ENCODE results near the gene PLEKHA5.

PLEKHA5 gene

DNA sequence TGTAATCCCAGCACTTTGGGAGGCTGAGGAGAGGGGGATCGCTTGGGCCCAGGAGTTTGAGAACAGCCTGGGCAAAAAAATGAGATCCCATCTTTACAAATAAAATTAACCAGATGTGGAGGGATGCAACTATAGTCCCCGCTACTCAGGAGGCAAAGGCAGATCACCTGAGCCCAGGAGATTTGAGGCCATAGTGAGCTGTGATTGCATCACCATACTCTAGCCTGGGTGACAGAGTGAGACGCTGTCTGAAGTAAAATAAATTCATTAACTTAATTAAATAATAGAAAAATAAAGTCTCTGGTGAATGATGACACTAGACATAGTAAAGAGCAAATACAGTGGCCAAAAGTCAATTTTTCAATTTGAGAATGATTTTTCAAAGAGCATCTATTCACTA is 16.1 kb upstream of the PLEKHA5 start:
- TF ChIP-seq, protein P1, sequence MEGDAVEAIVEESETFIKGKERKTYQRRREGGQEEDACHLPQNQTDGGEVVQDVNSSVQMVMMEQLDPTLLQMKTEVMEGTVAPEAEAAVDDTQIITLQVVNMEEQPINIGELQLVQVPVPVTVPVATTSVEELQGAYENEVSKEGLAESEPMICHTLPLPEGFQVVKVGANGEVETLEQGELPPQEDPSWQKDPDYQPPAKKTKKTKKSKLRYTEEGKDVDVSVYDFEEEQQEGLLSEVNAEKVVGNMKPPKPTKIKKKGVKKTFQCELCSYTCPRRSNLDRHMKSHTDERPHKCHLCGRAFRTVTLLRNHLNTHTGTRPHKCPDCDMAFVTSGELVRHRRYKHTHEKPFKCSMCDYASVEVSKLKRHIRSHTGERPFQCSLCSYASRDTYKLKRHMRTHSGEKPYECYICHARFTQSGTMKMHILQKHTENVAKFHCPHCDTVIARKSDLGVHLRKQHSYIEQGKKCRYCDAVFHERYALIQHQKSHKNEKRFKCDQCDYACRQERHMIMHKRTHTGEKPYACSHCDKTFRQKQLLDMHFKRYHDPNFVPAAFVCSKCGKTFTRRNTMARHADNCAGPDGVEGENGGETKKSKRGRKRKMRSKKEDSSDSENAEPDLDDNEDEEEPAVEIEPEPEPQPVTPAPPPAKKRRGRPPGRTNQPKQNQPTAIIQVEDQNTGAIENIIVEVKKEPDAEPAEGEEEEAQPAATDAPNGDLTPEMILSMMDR (conservative IDR thresholded peaks at IDR 0.05; ENCODE audit: low read depth, low read length): no peak
- no peak overlapping the region for H3K4me3 ChIP-seq (ENCODE audit: low read depth, low read length)
- DNase-seq (ENCODE audit: low read depth): no peak

DNA sequence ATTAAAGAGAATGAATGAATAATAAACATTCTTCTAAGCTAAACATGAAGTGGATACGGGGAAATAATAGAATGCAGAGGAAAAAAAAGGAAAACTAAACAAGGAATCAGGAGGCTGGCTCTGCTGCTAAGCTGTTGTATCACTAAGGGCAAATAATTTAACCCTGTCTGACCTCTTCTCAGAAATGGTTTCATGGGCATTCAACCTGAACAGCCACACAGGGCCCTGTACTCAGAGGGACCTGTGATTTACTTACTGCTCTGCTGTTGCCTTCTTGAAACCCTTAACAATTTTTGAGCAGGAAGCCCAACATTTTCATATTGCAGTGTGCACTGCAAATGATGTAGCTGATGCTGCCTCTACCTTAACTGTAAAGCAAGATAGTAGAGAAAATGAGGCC is 14.2 kb upstream of the PLEKHA5 start:
- no peak for DNase-seq (ENCODE audit: low read depth)
- TF ChIP-seq, protein P1 (conservative IDR thresholded peaks at IDR 0.05; ENCODE audit: low read depth, low read length): no peak
- no peak overlapping the region for H3K4me3 ChIP-seq (ENCODE audit: low read depth, low read length)

DNA sequence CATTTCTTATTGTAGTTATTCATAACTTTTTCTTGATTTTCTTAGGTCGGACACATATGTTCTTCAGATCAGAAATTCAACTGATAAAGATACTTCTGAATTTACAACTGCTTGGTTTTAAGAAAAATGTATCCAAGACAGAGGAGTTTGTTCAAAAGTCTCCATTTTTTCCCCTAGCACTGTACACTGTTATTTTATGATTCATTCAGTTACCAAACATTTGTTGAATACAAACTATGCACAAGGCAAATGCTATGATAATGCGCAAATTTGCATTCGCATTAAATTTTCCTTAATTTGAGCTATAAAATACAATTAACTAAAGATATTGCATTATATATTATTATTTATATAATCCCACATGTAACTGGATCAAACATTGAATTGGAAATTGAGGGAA is 10.1 kb upstream of the PLEKHA5 start:
- no peak overlapping the region for H3K4me3 ChIP-seq (ENCODE audit: low read depth, low read length)
- no peak for DNase-seq (ENCODE audit: low read depth)
- TF ChIP-seq, protein P1 (conservative IDR thresholded peaks at IDR 0.05; ENCODE audit: low read depth, low read length): no peak

DNA sequence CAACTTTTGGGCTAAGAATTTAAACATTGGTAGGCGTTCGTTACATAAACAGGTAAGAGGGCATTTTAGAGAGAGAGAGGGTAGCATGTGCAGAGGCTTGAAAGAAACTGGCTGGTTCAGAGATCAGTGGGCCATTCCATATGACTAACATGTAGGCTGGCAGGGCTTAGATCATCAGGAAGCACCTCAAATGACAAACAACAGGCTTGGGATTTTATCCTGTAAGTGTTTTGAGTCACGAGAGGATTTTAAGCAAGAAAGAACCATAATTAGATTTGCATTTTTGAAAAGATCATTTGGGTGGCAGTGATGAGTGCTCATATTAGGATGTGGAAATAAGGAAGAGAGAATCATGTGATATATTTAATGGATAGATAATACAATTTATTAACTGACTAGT is 8.7 kb upstream of the PLEKHA5 start:
- DNase-seq (ENCODE audit: low read depth): no peak
- H3K4me3 ChIP-seq (ENCODE audit: low read depth, low read length): no peak overlapping the region
- TF ChIP-seq, protein P1 (conservative IDR thresholded peaks at IDR 0.05; ENCODE audit: low read depth, low read length): no peak

DNA sequence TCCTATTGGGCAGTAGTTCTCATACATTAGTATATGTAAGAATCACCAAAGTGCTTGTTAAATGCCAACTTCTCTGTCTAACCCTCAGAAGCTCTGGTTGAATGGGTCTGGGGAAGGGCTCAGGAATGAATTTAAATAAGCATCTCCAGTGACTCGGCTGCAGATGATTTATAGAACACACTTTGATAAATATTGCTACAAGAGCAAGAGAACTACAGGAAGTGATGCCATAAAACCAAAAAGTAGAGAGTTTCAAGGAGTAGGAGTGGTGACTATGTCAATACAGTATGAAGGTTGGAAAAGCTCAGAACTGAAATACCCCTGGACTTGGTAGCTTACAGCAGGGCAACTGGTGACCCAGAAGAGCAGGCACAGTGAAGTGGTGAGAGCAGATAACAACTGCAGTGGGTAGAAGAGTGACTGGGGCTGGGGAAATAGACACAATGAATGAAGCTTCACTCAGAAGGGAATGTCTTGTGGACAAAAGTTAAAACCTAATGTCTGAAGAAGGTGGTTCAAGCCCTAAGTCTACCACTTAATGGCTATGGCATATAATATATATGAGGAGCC is 8.0 kb upstream of the PLEKHA5 start:
- no peak overlapping the region for H3K4me3 ChIP-seq (ENCODE audit: low read depth, low read length)
- DNase-seq (ENCODE audit: low read depth): no peak
- TF ChIP-seq, protein P1 (conservative IDR thresholded peaks at IDR 0.05; ENCODE audit: low read depth, low read length): no peak

DNA sequence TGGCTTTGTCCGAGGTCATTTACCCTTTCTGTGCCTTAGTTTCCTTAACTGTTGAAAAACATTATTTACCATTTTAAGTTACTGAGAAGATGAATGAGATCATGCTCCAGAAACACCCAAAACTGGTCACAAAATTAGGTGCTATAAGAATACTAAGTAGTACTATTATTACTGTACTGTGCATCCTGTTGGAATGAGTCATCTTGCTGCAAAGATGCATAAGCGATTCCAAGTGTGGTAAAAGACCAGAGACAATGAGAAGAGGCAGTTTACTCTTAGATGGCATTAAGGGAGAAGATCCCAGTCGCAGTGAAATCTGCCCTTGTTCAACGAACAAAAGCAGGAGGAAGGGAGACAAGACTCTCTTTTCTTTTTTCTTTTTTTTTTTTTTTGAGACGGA is 4.2 kb upstream of the PLEKHA5 start:
- TF ChIP-seq, protein P1 (conservative IDR thresholded peaks at IDR 0.05; ENCODE audit: low read depth, low read length): no peak
- H3K4me3 ChIP-seq (ENCODE audit: low read depth, low read length): no peak overlapping the region
- peak; percentile 55 for DNase-seq (ENCODE audit: low read depth)

DNA sequence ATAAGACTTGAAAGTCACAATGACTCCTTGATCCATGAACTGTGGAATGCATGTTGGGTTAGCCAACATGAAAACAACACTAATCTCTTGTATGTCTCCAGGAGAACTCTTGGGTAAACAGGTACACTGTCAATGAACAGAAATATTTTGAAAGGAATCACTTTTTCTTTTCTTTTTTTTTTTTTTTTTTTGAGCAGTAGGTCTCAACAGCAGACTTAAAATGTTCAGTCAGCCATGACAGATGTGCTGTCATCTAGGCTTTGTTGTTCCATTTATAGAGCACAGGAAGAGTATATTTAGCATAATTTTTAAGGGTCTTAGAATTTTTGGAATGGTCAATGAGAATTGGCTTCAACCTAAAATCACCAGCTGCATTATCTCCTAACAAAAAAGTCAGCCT is 2.3 kb upstream of the PLEKHA5 start:
- no peak overlapping the region for H3K4me3 ChIP-seq (ENCODE audit: low read depth, low read length)
- TF ChIP-seq, protein P1 (conservative IDR thresholded peaks at IDR 0.05; ENCODE audit: low read depth, low read length): no peak
- DNase-seq (ENCODE audit: low read depth): no peak
